MM.1S (cell line): ENCODE data around the gene TMEM117.
"Not testable (repeated sequence)": the region's sequence is repeated elsewhere in the genome, so short reads cannot be mapped to it uniquely, and the experiment has no call there.

Experiments used
- DNase-seq: peaks from one replicate; pipeline ENCODE4 v3.0.0-alpha.2; 2015
- H2AFZ ChIP-seq: fragments of 300-600 bp; sonication (generic); 2 replicates; pipeline ENCODE4 v1.6.0; 2016; ENCODE audit warnings: antibody characterized with exemption, low read length
- H3F3A ChIP-seq: fragments of 300-600 bp; sonication (generic); 2 replicates; pipeline ENCODE4 v1.6.1; 2016; ENCODE audit warnings: mild to moderate bottlenecking, antibody characterized with exemption, low read length, moderate library complexity, mixed read lengths; ENCODE audit not compliant: insufficient read depth
- H3K27ac ChIP-seq: fragments of 300-600 bp; sonication (generic); 2 replicates; pipeline ENCODE4 v1.5.1; 2016; ENCODE audit warnings: mild to moderate bottlenecking, low read length
- H3K27me3 ChIP-seq: fragments of 300-600 bp; sonication (generic); replicated peaks from 2 replicates; pipeline ENCODE4 v1.6.0; 2016; ENCODE audit warnings: low read length; ENCODE audit not compliant: insufficient read depth
- H3K36me3 ChIP-seq: fragments of 300-600 bp; sonication (generic); replicated peaks from 2 replicates; pipeline ENCODE4 v1.6.1; 2016; ENCODE audit warnings: mild to moderate bottlenecking, low read length, mixed read lengths; ENCODE audit not compliant: insufficient read depth
- H3K4me1 ChIP-seq: fragments of 300-600 bp; sonication (generic); 2 replicates; pipeline ENCODE4 v1.6.1; 2016; ENCODE audit warnings: low read length, mixed read lengths
- H3K4me2 ChIP-seq: fragments of 300-600 bp; sonication (generic); 2 replicates; pipeline ENCODE4 v1.6.0; 2016; ENCODE audit warnings: low read depth, low read length
- H3K4me3 ChIP-seq: fragments of 300-600 bp; sonication (generic); 2 replicates; pipeline ENCODE4 v1.5.1; 2016; ENCODE audit warnings: low read length, mixed read lengths
- H3K79me2 ChIP-seq: fragments of 300-600 bp; sonication (generic); 2 replicates; pipeline ENCODE4 v1.6.1; 2016; ENCODE audit warnings: mixed run types, low read length, mixed read lengths
- H3K9ac ChIP-seq: fragments of 300-600 bp; sonication (generic); 2 replicates; pipeline ENCODE4 v1.6.1; 2016; ENCODE audit warnings: low read length, mixed read lengths
- H3K9me2 ChIP-seq: fragments of 300-600 bp; sonication (generic); replicated peaks from 2 replicates; pipeline ENCODE4 v1.6.1; 2016; ENCODE audit warnings: mild to moderate bottlenecking, low read length, mixed read lengths; ENCODE audit not compliant: insufficient read depth
- H3K9me3 ChIP-seq: fragments of 300-600 bp; sonication (generic); replicated peaks from 2 replicates; pipeline ENCODE4 v1.6.1; 2016; ENCODE audit warnings: mild to moderate bottlenecking, low read length, mixed read lengths; ENCODE audit not compliant: insufficient read depth
- H4K20me1 ChIP-seq: fragments of 300-600 bp; sonication (generic); 2 replicates; pipeline ENCODE4 v1.6.1; 2016; ENCODE audit warnings: mild to moderate bottlenecking, low read length, moderate library complexity, mixed read lengths; ENCODE audit not compliant: insufficient read depth
- EZH2 ChIP-seq: fragments of 300-600 bp; sonication (generic); optimal IDR thresholded peaks from 2 replicates; pipeline ENCODE3; 2017; ENCODE audit warnings: low read depth, mild to moderate bottlenecking, antibody characterized with exemption, low read length, mixed read lengths
- EZH2phosphoT487 ChIP-seq: fragments of 300-600 bp; sonication (generic); IDR thresholded peaks from 2 replicates; pipeline ENCODE4 v1.6.1; 2018; ENCODE audit warnings: antibody characterized with exemption, low read length
- TF ChIP-seq, protein P1 (sequence below): fragments of 300-600 bp; sonication (generic); IDR thresholded peaks from 2 replicates; pipeline ENCODE4 v1.5.1; 2016; ENCODE audit warnings: antibody characterized with exemption, low read length, mixed read lengths

The TMEM117 gene

DNA sequence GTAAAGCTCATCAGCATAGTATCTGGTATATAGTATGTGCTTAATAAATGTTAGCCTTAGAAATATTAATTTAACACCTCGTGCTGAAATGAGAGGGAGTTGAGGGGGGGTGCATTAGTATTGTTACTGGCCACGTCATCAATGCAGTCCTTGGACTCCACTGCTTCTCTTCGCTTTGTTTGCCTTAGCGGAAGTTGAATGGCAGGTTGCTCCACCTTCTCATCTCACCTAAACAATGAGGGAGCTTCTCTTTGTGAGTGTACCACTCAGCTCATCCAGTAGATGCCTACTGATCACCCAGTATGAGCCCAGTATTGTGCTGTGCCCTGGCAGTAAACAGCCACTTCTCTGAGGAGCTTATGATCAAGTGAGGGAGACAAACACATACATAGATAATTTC, 4.5 kb downstream of the TMEM117 start:
- H4K20me1 ChIP-seq = no peaks in the 10 kb centered on the region
- TF ChIP-seq EZH2phosphoT487 = no peak
- TF ChIP-seq, protein P1, sequence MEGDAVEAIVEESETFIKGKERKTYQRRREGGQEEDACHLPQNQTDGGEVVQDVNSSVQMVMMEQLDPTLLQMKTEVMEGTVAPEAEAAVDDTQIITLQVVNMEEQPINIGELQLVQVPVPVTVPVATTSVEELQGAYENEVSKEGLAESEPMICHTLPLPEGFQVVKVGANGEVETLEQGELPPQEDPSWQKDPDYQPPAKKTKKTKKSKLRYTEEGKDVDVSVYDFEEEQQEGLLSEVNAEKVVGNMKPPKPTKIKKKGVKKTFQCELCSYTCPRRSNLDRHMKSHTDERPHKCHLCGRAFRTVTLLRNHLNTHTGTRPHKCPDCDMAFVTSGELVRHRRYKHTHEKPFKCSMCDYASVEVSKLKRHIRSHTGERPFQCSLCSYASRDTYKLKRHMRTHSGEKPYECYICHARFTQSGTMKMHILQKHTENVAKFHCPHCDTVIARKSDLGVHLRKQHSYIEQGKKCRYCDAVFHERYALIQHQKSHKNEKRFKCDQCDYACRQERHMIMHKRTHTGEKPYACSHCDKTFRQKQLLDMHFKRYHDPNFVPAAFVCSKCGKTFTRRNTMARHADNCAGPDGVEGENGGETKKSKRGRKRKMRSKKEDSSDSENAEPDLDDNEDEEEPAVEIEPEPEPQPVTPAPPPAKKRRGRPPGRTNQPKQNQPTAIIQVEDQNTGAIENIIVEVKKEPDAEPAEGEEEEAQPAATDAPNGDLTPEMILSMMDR = no peak
- H3K9me3 ChIP-seq = no peaks in the 10 kb centered on the region
- no peak overlapping the region for H2AFZ ChIP-seq
- no peak for DNase-seq
- H3K4me3 ChIP-seq = no peak overlapping the region
- peaks cover under 1% of the 10 kb centered on the region; the same call in 1 of the 2 replicates for H3K4me1 ChIP-seq
- H3K9ac ChIP-seq = no peak overlapping the region
- no peaks in the 10 kb centered on the region; the same call in 1 of the 2 replicates for H3F3A ChIP-seq
- H3K36me3 ChIP-seq = no peaks in the 10 kb centered on the region
- H3K27ac ChIP-seq = no peak overlapping the region
- no peak overlapping the region for H3K4me2 ChIP-seq
- H3K27me3 ChIP-seq = no peaks in the 10 kb centered on the region
- no peaks in the 10 kb centered on the region for H3K9me2 ChIP-seq
- peaks cover 7% of the 10 kb centered on the region; the same call in 1 of the 2 replicates for H3K79me2 ChIP-seq

DNA sequence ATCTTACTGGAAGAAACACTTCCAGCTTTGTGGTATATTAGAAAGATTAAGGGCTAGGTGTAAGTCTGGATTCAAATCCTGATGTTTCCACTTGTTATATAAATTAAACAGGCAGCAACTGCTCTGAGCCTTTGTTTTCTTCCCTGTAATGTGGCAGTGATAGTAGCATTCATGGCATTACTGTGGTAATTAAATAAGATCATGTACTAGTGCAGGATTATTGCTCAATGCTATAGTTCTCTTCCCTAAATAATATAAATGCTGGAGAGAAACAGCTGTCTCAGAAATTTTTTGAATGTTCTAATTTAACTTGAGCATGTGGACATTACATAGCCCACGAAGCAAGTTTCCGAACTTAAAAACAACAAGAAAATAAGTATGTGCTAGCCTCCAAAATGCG, 5.4 kb downstream of the TMEM117 start:
- H3F3A ChIP-seq = no peaks in the 10 kb centered on the region; the same call in 1 of the 2 replicates

DNA sequence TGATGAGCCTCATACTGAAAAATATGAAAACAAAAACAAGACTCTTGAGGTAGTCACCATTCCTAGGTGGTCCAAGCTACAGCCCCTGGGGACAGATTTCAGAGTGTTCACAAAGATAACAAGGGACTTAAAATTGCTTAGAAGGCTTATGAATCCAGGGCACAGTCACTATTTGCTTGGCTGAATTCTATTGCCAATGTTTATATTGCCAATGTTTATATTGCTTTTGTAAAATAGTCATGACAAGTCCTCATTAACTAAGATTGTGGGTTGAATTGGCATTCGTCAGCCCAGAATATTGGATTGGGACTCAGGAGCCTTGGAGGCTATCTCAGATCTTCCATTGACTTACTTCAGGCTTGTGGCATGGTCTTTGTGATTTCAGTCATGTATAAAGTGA, 6.4 kb downstream of the TMEM117 start:
- H2AFZ ChIP-seq = no peak overlapping the region
- DNase-seq = no peak
- no peak overlapping the region for H3K27ac ChIP-seq
- no peak overlapping the region for H3K9ac ChIP-seq
- no peak overlapping the region for H3K4me3 ChIP-seq
- no peaks in the 10 kb centered on the region for H4K20me1 ChIP-seq
- H3K36me3 ChIP-seq = no peaks in the 10 kb centered on the region
- H3K9me3 ChIP-seq = no peaks in the 10 kb centered on the region
- H3F3A ChIP-seq = no peaks in the 10 kb centered on the region
- H3K27me3 ChIP-seq = no peaks in the 10 kb centered on the region
- H3K4me1 ChIP-seq = no peaks in the 10 kb centered on the region
- TF ChIP-seq, protein P1 = no peak
- no peak for TF ChIP-seq EZH2phosphoT487
- TF ChIP-seq EZH2 = no peak
- no peaks in the 10 kb centered on the region for H3K9me2 ChIP-seq
- no peak overlapping the region for H3K4me2 ChIP-seq
- no peaks in the 10 kb centered on the region for H3K79me2 ChIP-seq

More for the DNA sequence above, 5.4 kb downstream of the TMEM117 start:
- H3K36me3 ChIP-seq = no peaks in the 10 kb centered on the region
- TF ChIP-seq EZH2 (no peak), EZH2phosphoT487 (no peak)
- TF ChIP-seq, protein P1 = no peak
- H3K9ac ChIP-seq = no peak overlapping the region
- H3K27ac ChIP-seq = no peak overlapping the region
- no peak overlapping the region for H2AFZ ChIP-seq
- peaks cover 7% of the 10 kb centered on the region; the same call in 1 of the 2 replicates for H3K79me2 ChIP-seq
- DNase-seq = no peak
- no peaks in the 10 kb centered on the region for H3K4me1 ChIP-seq
- no peak overlapping the region for H3K4me2 ChIP-seq
- no peaks in the 10 kb centered on the region for H3K9me2 ChIP-seq
- H3K4me3 ChIP-seq = no peak overlapping the region
- H3K9me3 ChIP-seq = no peaks in the 10 kb centered on the region
- no peaks in the 10 kb centered on the region for H4K20me1 ChIP-seq
- H3K27me3 ChIP-seq = no peaks in the 10 kb centered on the region

DNA sequence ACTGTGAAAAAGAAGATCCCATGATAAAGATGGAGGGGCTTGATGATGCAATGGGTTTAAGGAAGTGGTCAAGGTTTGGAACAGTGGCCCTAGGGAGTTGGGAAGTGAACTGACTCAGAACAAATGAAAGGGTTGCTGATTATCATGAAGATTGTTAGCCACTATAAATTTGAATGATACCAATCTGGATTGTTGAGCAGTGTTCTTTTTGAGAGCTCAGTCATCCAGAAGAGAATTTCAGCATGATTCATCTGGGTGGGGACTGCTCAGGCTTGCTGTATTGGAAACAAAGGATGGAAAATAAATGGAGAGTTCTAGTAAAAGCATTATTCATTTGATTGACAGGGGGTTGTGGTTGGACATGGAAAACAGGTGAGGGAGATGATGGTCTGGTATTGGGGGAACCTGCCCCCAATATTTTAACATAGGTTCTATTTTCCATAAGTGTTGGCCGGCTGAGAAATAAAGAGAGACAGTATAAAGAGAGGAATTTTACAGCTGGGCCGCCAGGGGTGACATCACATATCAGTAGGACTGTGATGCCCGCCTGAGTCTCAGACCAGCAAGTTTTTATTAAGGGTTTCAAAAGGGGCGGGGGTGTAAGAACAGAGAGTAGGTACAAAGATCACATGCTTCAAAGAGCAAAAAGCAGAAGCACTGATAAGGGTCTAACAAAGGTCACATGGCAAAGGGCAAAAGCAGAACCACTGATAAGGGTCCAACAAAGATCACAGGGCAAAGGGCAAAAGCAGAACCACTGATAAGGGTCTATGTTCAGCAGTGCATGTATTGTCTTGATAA, 11.7 kb downstream of the TMEM117 start:
- H3K36me3 ChIP-seq, H3K27me3 ChIP-seq, H3K4me3 ChIP-seq, DNase-seq, H4K20me1 ChIP-seq, H3K4me2 ChIP-seq, H3K9me2 ChIP-seq, H3K4me1 ChIP-seq, H3K9me3 ChIP-seq, H3F3A ChIP-seq, H3K9ac ChIP-seq, H2AFZ ChIP-seq, H3K27ac ChIP-seq, H3K79me2 ChIP-seq: not testable (repeated sequence)
